Renal cortex interstitium (tissue), 11 donors: ENCODE measurements around the gene CBX1. TPM values are rescaled to one million over a fixed set of nuclear protein-coding genes. Genes with fewer than 3 reads are reported as not detected.
"Not testable (repeated sequence)": the region's sequence is repeated elsewhere in the genome, so short reads cannot be mapped to it uniquely, and the experiment has no call there.

ENCODE experiments used
- DNase-seq, 11 donors: peaks; one replicate each; pipeline ENCODE4 v3.0.0-alpha.2; 2013; ENCODE audit warnings: low read depth in 9 of 11, low spot score in 4 of 11; ENCODE audit errors: extremely low read depth in 1 of 11
- polyA plus RNA-seq, 3 donors: library from polyadenylated mRNA; unstranded; fragments of 120-200 nt; gene quantifications; one replicate each; pipeline ENCODE4 v1.2.1, GENCODE V29; 2013; ENCODE audit not compliant: insufficient read length in 3 of 3

Gene CBX1
- polyA plus RNA-seq, 3 donors = 166 to 209 (median 197) TPM

DNA sequence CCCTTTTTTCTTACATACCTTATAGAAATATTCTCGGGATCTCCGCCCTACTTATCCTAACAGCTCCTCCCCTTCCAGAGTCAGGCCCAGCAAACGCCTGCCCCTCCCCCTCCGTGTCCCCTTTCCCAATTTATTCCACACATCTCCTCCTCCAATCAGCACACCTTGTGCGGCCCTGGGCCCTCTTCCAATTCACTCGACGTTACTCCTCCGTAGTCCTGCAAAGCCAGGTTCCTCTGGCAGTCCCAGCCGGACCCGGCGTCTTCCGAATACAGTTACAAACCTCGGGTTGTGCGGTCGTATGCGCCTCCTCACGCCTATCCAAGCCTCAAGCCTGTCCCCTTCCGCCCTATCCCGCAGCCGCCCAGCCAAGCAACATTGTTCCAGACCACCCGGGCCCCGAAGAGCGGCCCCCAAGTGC is 677 bp downstream of the CBX1 start:
- DNase-seq = peak in 6 of 11 donors; percentile 53 to 66 (median 56)

DNA sequence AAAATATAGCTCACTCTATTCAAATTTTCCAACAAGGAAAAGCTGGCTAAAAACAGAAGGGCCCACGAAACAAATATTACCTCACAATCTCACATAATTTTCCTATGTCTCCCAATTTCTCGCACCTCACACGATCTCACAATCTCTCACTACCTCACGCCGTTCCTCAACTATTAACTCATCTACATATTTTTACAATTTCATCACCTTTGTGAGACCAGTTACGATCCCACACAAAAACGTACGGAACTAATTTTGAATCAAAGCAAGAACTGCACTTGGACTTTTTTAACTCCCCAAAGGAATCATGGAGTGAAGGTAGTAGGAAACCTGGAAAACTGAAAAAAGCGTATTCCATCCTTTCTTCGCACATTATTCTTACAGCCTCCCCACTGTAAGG is 1.1 kb downstream of the CBX1 start:
- DNase-seq = no peak

DNA sequence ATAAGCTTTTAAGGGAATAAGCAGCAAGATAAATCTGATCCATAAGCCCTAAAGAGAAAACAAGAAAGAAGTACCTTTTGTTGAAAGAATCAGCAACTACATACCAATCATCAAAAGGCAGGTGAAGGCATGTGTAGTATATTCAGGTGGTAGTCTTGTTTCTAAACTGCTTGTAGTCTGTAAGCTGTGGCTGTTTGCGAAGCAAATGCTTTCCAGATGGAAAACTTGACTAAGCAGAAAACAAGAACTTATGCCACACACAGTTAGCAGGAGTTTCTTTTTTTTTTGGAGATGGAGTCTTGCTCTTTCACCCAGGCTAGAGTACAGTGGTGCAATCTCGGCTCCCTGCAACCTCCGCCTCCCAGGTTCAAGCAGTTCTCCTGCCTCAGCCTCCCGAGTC is 5.7 kb downstream of the CBX1 start:
- no peak for DNase-seq

DNA sequence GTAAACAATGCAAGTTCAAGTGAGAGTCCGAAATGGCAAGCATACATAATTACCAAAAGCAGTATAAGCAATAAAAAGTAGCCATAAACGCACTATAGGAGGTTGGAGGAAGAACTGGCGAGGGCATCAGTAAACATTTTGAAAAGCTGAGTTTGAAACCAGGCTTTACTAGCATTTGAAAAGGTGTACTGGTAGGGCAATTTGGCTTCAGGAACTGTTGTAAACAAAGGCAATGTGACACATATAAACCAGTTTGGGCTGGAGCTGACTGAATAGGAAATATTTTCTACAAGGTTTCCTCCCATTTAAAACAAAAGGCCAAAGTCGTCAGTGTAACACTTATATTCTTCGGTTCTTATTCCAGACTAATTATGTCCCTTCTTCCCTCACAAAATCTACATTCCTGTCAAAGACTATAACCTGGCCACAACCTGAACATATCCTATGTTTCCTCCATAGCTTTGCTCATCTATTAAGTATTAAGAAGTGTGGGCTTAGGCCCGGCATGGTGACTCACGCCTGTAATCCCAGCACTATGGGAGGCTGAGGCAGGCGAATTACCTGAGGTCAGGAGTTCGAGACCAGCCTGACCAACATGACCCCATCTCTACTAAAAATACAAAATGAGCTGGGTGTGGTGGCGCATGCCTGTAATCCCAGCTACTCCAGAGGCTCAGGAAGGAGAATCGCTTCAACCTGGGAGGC is 7.8 kb downstream of the CBX1 start:
- DNase-seq = no peak

DNA sequence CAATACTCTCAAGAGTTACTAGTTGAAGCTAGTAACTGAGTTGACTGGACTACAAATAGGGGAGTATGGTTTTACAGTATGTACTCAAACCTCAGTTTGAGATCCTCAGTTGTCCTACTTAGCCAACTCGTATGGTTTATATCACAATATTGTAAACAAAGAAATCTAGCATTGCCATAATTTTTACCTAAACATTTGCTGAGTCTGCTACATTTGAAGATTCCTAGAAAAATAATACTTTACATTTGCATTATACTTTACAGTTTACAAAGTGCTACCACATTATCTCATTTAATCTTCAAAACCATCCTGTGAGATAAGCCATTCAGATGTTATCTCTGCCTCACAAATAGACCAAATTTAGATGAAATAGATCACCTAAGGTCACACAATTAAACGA is 16.3 kb downstream of the CBX1 start:
- DNase-seq = no peak

DNA sequence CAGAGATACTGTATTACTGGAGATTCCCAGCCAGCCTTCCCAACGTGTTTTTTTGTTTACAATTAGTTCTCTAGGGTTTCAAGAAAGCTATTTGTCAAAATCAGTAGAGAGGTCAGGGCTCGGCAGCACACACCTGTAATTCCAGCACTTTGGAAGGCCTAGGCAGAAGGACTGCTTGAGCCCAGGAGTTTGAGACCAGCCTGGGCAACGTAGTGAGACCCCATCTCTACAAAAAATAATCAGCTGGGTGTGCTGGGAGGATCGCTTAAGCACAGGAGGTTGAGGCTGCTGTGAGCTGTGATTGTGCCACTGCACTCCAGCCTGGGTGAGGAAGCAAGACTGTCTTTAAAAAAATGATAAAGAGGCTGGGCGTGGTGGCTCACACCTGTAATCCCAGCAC is 19.4 kb downstream of the CBX1 start:
- no peak for DNase-seq

DNA sequence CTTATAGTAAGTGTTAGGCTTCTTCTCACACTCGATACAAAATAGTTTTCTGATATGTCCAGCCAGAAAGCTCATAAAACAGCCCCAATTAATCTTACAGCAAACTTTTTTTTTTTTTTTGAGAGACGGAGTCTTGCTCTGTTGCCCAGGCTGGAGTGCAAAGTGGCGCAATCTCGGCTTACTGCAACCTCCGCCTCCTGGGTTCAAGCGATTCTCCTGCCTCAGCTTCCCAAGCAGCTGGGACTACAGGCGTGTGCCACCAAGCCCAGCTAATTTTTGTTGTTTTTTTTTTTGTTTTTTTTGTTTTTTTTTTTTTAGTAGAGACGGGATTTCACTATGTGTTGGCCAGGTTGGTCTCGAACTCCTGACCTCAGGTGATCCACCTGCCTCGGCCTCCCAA is 24.1 kb downstream of the CBX1 start:
- not testable (repeated sequence) for DNase-seq

DNA sequence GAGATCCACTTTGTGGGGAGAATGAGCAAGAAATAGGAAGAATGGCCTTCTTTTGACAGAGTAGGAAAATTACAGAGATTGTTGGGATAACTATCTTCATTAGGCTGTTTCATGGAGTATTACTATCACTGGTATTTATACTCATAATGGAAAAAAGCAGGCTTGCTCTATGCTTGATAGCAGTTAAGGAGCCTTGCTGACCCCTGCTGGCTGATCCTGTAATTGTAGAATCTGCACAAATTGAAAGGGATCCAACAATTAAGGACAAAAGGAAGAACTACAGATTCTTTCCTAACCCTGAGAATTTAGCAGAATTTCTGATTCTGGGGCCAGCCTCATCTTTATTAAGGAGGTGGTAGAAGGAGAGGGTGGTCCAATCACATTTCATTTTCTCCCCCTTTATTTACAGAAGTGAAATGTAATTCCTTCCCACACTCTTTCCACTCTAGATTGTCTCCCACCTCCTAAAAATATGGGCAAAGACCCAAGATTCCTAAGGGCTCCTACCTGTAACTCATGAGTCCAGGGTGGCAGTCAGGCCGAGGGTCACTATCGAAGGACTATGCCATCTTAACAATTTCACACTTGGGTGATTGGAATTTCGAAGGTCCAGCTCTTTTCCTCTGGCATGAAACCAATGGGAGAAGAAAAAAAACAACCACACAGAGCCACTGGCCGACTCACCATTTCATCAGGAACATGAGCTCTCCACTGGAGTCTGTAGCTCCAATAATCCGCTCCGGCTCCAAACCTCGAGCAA is 26.8 kb downstream of the CBX1 start:
- DNase-seq = peak in 8 of 11 donors; percentile 61 to 82 (median 72)

DNA sequence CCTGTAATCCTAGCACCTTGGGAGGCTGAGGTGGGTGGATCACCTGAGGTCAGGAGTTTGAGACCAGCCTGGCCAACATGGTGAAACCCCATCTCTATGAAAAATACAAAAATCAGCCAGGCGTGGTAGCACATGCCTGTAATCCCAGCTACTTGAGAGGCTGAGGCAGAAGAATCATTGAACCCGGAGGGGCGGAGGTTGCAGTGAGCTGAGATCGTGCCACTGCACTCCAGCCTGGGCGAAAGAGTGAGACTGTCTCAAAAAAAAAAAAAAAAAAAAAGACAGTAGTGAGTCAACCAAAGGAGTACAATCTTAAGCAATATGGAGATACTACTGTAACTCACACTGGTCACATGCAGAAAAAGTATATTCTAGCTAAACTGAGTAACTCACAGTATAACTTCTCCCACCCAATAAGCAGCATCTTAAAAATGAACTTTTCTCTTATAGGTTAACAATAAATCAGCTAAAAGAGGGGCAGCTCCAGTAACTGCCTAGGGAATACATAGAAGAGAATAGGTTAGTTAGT is 27.6 kb downstream of the CBX1 start:
- not testable (repeated sequence) for DNase-seq

DNA sequence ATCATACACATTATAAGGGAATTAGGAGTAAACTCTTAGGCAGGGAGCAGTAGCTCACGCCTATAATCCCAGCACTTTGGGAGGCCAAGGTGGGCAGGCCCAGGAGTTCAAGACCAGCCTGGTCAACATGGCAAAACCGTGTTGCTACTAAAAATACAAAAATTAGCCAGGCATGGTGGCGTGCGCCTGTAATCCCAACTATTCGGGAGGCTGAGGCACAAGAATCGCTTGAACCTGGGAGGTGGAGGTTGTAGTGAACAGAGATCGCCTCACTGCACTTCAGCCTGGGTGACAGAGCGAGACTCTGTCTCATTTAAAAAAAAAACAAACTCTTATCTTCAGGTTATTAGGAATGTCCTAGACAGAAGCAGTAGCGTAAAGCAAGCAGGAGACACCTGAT is 28.5 kb downstream of the CBX1 start:
- DNase-seq = not testable (repeated sequence)

DNA sequence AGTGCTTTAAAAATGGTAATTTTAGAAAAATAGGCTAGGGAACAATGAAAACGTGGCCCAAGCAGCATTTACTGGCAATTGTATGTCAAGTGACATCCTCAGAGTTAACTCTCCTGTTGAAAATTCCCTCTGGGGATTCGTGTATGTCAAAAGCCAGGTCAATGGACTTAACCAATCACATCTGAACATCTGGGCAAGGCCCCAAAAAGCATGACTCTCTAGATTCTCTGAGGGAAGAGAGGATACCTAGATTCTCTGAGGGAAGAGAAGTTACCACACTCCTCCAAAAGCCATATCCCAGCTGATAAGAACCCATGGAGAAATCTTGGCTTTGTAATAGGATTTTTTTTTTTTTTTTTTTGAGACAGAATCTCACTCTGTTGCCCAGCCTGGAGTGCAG is 29.6 kb downstream of the CBX1 start:
- no peak for DNase-seq

DNA sequence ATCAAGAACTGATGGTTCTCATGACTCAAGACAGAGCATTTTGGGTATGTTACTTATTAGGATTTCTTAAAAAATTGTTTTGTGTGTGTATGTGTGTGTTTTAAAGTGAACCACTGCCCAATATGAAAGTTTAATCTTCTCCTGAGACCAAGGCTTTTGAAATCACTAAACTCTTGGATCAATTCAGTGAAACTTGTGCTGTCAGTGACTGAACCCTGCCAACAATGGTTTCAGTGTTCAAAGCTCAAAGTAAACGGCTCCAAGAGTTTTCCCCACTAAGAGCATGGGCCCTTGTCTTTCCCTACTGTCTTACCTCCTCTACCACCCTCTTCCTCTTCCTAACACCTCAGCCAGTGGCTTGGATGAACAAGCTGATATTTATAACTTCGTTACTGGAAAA is 31.1 kb downstream of the CBX1 start:
- DNase-seq = no peak

DNA sequence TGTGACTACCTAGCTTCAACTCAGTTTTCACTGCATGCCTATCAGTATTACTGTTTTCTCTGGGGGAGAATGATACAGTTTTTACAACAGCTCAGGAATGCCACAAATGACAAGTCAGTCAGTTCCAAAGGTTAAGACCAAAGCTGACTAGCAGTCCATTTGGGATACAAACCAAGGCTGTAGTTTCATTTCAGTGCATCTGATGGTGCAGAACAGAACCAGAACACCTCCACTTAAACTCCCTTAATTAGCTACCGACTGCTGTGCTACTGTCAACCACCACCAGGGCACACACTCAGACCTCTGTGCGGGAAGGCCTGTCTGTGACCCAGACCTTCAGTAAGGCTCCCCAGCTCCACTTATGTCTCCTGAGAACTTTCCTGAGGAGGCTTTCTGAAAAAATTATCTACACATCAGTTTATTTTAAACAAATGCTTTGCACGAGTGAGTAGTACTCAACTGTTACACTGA is 32.8 kb downstream of the CBX1 start:
- DNase-seq = no peak

DNA sequence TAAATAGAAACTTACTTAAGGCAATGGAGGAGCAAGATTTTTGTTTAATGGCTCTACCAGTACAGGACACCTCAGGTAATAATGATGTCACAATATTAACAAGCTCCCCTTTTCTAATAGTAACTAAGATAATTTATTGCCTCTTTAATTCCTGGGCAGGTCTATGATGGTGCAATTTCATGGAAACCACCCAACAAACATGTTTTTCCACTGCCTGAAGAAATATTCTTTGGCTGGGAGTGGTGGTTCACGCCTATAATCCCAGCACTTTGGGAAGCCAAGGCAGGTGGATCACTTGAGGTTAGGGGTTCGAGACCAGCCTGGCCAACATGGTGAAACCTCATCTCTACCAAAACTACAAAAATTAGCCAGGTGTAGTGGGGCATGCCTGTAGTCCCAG is 33.5 kb downstream of the CBX1 start:
- not testable (repeated sequence) for DNase-seq

DNA sequence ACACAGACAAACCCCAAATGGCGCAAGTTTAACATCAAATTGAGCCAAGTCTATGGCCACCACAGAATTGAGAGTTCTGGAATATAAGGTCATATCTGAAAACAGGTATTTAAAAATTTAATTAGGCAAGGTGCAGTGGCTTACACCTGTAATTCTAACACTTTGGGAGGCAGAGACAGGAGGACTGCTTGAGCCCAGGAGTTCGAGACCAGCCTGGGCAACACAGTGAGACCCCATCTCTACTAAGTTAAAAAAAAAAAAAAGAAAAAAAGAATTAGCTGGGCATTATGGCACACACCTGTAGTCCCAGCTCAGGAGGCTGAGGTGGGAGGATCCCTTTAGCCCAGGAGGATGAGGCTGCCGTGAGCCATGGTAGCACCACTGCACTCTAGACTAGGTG is 34.0 kb downstream of the CBX1 start:
- no peak for DNase-seq

DNA sequence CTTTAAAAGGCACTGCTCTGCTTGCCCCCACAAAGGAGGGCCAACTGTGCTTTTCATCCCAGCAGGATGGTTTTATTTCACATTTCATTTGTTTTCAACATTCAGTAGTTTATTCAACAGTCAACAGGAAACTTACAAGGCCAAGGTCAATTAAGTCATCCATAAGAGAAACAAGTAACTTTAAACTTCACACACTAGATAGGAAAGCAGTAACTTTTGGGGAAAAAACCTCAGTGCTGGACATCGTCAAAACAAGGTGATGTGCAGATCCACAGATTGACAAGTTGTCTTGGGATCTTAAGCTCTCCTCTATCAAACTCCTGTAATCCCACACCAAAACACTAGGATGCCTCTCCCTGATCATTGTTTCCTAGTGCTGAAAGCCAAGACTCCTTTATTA is 34.6 kb downstream of the CBX1 start:
- DNase-seq = no peak

DNA sequence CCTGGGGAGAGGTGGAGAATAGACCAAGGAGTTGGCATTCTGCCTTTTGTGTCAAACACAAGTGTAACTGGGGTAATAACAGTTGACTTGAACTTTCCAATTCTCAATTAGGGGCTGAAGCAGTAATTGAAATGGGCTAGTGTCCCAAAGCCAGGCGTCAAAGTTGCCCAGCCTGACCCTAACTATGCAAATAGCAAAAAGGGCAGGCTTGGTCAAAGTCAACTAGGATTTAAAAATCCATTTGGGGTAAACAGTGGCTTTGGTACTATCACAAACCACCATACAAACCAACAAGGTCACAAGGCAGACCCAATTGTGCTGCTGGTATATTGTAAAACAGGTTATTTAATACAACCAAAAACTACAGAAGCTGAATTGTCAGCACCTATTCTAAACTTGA is 35.1 kb downstream of the CBX1 start:
- no peak for DNase-seq

DNA sequence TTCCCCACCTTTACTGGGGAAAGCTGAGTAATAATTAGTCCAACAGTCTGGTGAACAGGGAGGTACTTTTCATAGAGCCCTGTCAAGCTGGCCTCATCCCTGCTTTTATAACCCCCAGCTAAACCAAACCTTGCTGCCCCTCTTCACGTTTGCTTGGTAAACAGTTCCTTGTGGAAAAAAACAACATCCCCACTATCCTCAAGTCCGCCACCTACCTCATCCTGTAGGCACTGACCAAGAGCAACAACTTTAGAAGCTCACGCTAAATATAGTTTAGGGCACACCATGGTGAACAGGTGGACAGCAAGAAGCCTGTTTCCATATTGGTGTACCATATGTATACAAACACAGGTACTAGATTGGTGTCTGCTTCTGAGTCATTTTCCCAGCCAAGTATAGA is 36.6 kb downstream of the CBX1 start:
- DNase-seq = no peak

DNA sequence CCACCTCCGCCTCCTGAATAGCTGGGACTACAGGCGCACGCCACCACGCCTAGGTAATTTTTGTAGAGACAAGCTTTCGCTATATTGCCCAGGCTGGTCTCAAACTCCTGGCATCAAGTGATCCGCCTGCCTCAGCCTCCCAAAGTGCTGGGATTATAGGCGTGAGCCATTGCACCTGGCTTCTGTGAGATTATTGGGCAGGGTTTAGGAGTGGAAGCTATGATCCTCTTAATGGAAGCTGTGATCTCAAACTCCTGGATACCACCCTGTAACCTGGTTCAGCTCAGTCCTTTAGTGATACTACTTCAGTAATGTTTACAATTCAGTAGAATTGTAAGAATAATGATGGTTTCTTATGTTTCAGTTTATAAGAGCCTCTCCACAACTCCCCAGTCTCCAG is 39.0 kb downstream of the CBX1 start:
- no peak for DNase-seq

DNA sequence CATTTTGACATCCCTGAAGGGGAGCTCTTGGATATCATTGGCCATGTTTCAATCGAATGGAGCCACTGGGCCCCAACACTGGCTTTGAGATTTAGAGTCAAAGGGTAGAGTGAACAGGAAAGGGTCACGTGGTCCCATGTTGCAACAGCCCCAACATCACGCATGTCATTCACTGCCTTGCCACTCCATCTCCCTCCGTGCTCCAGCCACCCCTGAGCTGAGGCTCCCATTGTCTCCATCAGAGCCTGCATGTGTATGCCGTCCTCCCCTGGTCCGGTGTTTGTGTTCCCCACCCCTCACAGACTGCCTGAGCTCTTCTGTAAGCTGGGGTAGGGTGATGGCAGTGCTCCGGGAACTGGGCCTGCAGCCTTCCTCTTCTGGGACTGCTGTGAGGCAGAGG is 41.0 kb downstream of the CBX1 start:
- no peak for DNase-seq
